IMR-90 (cell line): Measurements from ENCODE around the gene ADGRG7.

Source experiments
- BHLHE40 ChIP-seq: fragments of 150-350 bp; IDR thresholded peaks from 2 replicates; pipeline ENCODE4 v1.6.1; 2016; ENCODE audit warnings: mild to moderate bottlenecking, low read depth, low read length
- CEBPB ChIP-seq: IDR thresholded peaks from 2 replicates; pipeline ENCODE4 v1.6.1; 2012; ENCODE audit warnings: low read depth, low read length, improper control_type of control experiment
- CHD1 ChIP-seq: IDR thresholded peaks from 2 replicates; pipeline ENCODE4 v1.6.1; 2012; ENCODE audit warnings: low read depth, low read length, improper control_type of control experiment
- MXI1 ChIP-seq: IDR thresholded peaks from 2 replicates; pipeline ENCODE4 v1.6.1; 2012; ENCODE audit warnings: low read depth, mild to moderate bottlenecking, low read length, moderate library complexity, borderline replicate concordance
- POLR2A ChIP-seq: IDR thresholded peaks from 2 replicates; pipeline ENCODE4 v1.6.1; 2012; ENCODE audit warnings: mild to moderate bottlenecking, low read depth, low read length
- SMC3 ChIP-seq: fragments of 150-350 bp; IDR thresholded peaks from 2 replicates; pipeline ENCODE4 v1.6.1; 2016; ENCODE audit warnings: low read depth, mild to moderate bottlenecking, antibody characterized with exemption, low read length, moderate library complexity
- TF ChIP-seq, protein P1 (sequence below): conservative IDR thresholded peaks from 2 replicates; pipeline ENCODE4 v1.5.1; 2012; ENCODE audit warnings: mild to moderate bottlenecking, low read depth, low read length, improper control_type of control experiment
- TF ChIP-seq, protein P2 (sequence below): fragments of 150-350 bp; IDR thresholded peaks from 2 replicates; pipeline ENCODE4 v1.6.1; 2017; ENCODE audit warnings: mild to moderate bottlenecking, antibody characterized with exemption, low read length, low read depth

- TF ChIP-seq, protein P1, sequence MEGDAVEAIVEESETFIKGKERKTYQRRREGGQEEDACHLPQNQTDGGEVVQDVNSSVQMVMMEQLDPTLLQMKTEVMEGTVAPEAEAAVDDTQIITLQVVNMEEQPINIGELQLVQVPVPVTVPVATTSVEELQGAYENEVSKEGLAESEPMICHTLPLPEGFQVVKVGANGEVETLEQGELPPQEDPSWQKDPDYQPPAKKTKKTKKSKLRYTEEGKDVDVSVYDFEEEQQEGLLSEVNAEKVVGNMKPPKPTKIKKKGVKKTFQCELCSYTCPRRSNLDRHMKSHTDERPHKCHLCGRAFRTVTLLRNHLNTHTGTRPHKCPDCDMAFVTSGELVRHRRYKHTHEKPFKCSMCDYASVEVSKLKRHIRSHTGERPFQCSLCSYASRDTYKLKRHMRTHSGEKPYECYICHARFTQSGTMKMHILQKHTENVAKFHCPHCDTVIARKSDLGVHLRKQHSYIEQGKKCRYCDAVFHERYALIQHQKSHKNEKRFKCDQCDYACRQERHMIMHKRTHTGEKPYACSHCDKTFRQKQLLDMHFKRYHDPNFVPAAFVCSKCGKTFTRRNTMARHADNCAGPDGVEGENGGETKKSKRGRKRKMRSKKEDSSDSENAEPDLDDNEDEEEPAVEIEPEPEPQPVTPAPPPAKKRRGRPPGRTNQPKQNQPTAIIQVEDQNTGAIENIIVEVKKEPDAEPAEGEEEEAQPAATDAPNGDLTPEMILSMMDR: no peak
- TF ChIP-seq SMC3 (no peak), POLR2A (no peak), MXI1 (no peak), CEBPB (no peak), BHLHE40 (no peak), CHD1 (no peak)
- TF ChIP-seq, protein P2, sequence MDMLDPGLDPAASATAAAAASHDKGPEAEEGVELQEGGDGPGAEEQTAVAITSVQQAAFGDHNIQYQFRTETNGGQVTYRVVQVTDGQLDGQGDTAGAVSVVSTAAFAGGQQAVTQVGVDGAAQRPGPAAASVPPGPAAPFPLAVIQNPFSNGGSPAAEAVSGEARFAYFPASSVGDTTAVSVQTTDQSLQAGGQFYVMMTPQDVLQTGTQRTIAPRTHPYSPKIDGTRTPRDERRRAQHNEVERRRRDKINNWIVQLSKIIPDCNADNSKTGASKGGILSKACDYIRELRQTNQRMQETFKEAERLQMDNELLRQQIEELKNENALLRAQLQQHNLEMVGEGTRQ: no peak
Measured at GRCh38 chr3:100627491-100627890, 18.1 kb downstream of the ADGRG7 start.
